AG09309 (cell line): Measurements from ENCODE around the gene CYB5R3.

ENCODE experiments used
- DNase-seq: peaks from one replicate; pipeline ENCODE4 v3.0.0-alpha.2; 2010; ENCODE audit warnings: low read depth
- H3K4me3 ChIP-seq: 2 replicates; pipeline ENCODE4 v1.5.1; 2011; ENCODE audit warnings: mild to moderate bottlenecking, low read depth, low read length, moderate library complexity; ENCODE audit not compliant: control insufficient read depth
- CTCF ChIP-seq: IDR thresholded peaks from 2 replicates; pipeline ENCODE4 v1.5.1; 2011; ENCODE audit warnings: mild to moderate bottlenecking, low read depth, low read length, inconsistent platforms; ENCODE audit not compliant: insufficient read depth, control insufficient read depth; ENCODE audit errors: missing control alignments

CYB5R3 gene

GRCh38 chr22:42627981-42628380 is 21.2 kb downstream of the CYB5R3 start:
- no peak for TF ChIP-seq CTCF
- no peak overlapping the region for H3K4me3 ChIP-seq
- DNase-seq, result no peak

- no peak for TF ChIP-seq CTCF
- no peak overlapping the region for H3K4me3 ChIP-seq
- DNase-seq, result no peak
Measured at GRCh38 chr22:42626951-42627625, 22.1 kb downstream of the CYB5R3 start.

- no peak for DNase-seq
- no peak for TF ChIP-seq CTCF
- H3K4me3 ChIP-seq, result no peak overlapping the region
Measured at GRCh38 chr22:42626431-42626830, 22.8 kb downstream of the CYB5R3 start.

- TF ChIP-seq CTCF, result no peak
- no peak overlapping the region for H3K4me3 ChIP-seq
- DNase-seq, result no peak
Measured at GRCh38 chr22:42625416-42625815, 23.8 kb downstream of the CYB5R3 start.

- no peak overlapping the region for H3K4me3 ChIP-seq
Measured at GRCh38 chr22:42624551-42625106, 24.6 kb downstream of the CYB5R3 start.

GRCh38 chr22:42623756-42624441 is 25.3 kb downstream of the CYB5R3 start:
- TF ChIP-seq CTCF, result no peak
- no peak overlapping the region for H3K4me3 ChIP-seq
- DNase-seq, result no peak

More at GRCh38 chr22:42624551-42625106, 24.6 kb downstream of the CYB5R3 start:
- DNase-seq, result no peak
- TF ChIP-seq CTCF, result no peak
